AML-193 (cell line): ENCODE data around the gene TSPO.
"Not testable (repeated sequence)": the region's sequence is repeated elsewhere in the genome, so short reads cannot be mapped to it uniquely, and the experiment has no call there.

Experiments
- DNase-seq, 2 experiments: peaks; one replicate each; lab custom pipeline; 2025; lab: John Stamatoyannopoulos, UW

Gene TSPO

DNA sequence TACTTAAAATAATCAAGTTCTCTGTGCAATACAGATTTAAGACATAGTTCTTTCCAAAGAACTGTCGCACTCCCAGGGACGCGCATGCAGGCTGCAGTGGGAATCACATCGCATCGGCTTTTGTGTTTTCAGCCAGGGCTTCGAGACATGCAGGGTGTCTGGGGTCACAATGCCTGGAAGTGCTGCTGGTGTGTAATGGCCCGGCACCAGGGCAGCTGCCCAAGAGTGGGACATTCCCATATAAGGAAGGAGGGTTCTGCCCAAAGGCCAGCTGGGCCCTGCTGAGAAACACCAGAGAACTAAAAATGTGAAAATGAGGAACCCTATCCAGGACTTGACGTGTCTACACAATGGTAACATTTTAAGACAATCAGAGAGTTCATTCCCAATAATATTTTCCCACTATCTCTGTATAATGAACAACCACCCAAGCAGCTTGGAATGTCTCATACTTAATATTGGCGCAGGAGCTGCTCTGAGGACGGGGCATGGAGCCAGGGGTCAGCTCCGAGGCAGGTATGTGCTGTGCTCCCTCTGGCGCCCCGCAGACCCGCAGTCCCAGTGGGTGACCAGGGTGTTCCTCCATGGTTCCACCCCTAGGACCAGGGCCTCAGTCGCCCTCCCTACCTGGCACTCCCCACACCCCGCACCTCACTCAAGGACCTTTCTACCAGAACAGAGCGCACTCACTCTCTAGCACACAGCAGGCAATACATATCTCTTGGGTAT lies 19.4 kb upstream of the TSPO start:
- no peak for DNase-seq

DNA sequence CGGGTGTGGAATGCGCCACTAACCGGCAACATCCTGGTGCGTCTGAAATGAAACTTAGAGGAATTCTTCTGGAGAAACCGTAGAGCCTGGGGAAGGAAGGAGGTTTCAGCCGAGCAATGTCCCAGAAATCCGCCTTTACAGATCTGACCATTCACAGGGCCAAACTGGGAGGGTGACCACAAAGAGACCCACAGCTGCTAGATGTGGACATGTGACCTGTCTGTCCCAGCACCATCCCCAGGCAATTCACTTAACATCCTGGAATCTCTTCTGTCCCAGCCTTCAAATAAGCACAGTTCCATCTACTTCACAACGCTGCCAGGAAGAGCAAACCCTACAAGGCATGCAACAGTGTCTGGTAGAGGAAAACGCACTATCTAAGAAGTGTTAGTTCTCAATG lies 18.0 kb upstream of the TSPO start:
- DNase-seq = no peak

DNA sequence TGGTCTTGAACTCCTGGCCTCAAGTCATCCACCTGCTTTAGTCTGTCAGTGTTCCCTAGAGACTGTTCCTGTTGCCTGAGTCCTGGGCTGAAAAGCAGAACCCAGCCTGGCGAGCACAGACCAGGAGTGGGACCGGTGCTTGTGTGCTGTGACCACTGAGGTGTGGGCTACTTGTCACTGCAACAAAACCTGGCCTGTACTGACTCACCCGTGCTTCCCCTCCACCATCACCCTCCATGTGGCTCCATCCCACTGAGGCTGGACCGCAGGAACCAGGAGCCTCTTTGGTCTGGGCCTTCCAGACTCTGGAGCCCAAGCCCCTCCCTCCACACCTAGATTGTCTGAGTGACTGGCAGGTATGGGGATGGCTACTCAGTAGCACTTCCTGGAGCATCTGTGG lies 16.8 kb upstream of the TSPO start:
- DNase-seq = no peak

DNA sequence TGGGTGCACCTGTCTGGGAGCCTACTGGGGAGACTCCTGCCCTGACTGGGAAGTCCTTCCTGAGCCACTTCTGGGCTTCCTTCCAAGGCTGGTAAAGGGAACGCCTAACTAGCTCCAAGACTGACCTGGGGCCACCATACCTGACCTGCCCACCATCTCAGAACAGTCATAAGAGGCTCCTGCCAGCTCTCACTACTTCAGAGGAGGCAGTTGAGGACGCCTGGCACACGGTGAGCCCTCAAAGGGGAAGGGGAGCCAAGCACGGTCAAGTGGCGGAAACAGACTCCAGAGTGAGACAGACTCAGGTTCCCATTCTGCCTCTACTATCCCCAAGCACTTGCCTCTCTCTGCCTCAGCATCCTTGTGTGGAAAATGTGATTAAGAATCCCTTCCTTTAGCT lies 15.8 kb upstream of the TSPO start:
- no peak for DNase-seq

DNA sequence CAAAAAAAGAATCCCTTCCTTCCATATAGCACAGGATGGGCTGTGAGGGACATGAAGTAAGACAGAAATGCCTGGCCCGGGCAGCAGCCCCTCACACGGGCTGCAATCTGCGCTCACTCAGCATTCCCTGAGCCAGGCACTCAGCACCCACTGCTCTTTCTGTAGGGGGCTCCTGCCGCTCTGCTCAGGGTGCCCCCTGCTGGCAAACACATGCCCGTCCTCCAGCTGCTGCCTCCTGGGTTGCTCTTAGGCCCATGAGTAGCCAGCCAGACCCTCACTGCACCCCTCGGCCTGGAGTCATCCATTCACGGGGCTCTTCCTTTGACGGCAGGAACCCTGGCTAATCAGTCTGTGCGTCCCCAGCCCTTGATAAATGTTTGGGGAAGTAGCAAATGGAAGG lies 15.1 kb upstream of the TSPO start:
- DNase-seq = no peak

DNA sequence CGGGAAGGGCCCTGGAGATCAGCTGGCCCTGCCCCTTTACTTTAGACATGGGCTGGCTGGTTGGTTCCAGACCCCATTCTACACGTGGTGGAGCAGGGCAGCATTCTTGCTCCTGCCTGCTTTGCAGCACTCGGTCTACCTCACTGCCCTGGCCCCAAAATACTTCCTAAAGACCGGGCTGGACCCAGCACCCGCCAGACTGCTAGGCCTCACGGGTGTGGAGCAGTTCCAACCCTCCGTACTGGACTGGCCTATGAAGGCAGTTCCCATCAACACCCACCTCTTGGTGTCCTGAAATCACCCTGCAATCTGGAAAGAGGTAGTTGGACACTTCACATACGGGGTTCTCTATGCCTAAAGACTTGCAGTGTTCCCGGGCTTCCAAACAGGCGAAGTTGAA lies 14.6 kb upstream of the TSPO start:
- no peak for DNase-seq

DNA sequence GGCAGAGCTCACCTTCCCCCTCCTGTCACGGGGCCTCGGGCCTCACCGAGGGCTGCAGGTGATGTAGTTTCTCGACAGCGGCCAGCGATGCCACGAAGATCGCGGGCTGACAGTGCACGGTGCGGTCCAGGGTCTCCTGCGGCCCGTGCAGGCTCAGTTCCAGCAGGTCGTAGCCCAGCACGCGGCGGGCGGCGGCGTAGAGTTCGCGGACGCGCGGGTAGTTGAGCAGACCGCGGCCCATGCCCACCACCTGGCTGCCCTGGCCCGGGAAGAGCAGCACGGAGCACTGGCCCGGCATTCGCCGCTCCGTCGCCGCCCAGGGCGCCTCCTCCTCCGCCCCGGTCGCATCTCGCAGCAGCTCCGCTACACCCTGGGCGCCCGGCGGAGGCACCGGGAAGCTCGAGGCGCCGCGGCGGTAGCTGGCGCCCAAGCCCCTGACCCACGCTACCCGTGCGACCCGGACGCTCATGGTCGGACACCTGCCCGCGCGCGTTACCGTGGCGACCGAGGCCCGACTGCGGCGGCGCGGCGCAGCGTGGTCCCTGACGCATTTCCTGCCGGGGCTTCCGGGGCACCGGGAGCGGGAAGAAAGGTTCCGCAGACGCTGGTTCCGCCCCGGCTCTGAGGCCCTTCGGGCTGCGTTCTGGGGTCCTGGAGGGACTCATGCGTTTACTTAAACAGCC lies 8.3 kb upstream of the TSPO start, which contains the start of gene MCAT:
MCAT (minus strand) TSS at position 519 of the 683 bp plus-strand sequence; CDS start at position 469, 50 bp downstream.
- peak; percentile 57 to 66 for DNase-seq

DNA sequence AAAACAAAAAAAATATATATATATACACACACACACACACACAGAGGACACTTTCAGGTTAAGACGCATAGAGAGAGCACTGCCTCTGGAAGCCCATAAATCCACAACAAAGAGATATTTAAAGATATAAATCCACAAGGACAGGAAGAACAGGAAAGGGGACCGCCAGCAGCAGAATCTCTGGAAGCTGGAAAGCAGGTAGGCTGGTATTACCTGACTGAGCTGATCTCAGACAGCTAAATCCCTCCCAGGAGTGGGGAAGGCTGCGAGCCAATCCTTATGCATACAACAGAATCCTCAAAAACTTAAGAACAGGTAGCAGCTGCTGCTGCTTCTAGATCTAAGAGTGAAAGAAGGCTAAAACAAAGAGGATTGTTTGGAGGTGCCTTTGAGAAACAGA lies 6.4 kb upstream of the TSPO start:
- no peak for DNase-seq

DNA sequence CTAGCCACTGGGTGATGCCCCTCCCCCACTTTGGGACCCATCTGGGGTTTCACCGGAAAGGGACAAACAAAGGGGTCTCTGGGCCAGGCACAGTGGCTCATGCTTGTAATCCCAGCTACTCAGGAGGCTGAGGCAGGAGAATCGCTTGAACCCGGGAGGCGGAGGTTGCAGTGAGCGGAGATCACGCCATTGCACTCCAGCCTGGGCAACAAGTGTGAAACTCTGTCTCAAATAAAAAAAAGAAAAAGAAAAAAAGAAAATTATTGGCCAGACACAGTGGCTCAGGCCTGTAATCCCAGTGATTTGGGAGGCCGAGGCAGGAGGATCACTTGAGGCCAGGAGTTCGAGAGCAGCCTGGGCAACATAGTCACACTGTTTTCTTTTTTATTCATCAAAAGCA lies 6.0 kb upstream of the TSPO start:
- DNase-seq = not testable (repeated sequence)

DNA sequence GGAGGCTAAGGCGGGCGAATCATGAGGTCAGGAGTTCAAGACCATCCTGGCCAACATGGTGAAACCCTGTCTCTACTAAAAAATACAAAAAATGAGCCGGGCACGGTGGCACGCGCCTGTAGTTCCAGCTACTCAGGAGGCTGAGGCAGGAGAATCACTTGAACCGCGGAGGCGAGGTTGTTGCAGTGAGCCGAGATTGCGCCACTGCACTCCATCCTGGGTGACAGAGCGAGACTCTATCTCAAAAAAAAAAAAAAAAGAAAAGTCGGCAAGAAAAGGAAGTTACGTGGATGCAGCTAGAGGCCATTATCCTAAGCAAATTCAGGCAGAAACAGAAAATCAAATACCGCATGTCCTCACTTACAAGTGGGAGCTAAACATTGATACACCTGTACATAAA lies 5.0 kb upstream of the TSPO start:
- peak; percentile 55 to 64 for DNase-seq

DNA sequence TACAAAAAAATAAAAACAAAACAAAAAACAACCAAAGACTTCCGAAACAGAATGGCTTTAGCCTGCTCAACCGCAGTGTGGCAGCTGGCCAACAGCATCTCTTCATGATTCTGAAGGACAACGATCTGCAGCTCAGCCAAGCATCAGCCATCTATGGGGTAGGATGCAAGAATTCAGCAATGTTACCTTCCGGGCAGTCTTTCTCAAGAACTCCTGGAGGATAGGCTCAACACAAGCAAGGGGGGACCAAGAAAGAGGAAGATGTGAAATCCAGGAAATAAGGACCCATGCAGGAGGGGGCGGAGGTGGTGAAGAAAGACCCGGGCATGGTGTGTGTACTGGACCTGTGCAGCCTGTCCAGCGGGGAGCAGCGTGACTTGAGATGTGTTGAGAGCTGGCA lies 3.5 kb upstream of the TSPO start:
- peak; percentile 81 to 91 for DNase-seq

DNA sequence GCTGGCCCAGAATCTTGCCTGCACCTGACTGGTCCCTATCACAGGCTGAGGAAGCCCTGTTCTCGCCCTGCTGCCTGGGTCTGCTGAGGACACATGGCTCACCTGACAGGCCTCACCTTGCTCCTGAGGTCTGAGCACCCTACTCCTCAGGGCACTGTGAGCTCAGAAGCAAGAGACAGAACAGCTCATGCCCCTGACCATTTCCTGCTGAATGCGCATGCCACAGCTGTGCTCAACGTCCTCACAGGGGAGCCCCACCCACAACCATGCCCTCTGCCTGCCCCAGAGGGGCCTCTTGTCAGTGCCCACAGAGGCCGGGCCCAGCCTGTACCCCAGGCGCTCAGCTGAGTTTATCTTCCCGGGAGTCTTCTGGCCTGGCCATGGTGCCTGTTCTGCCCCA lies 2.8 kb upstream of the TSPO start:
- no peak for DNase-seq

DNA sequence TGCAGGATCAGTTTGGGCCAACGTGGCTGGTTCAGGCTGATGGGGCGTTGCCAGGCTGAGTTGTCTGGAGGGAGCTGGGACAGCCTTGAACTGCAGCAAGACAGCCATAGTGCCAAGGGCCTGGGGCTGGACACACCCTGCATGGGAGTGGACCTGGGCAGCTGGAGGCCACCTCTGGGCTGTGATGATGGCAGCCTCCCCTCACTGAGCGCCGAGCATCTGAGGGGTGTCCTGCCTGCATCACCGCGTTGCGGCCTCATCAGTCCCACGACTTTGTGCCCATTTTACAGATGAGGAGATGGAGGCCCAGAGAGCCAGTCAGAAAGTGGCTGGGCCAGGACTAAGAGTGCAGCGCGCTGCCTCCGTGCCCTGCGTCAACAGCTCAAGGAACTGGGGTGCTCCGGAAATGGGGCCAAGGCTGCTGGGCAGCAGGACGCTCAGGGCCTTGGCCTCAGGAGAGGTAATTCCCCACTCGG lies 590 bp upstream of the TSPO start:
- no peak for DNase-seq

DNA sequence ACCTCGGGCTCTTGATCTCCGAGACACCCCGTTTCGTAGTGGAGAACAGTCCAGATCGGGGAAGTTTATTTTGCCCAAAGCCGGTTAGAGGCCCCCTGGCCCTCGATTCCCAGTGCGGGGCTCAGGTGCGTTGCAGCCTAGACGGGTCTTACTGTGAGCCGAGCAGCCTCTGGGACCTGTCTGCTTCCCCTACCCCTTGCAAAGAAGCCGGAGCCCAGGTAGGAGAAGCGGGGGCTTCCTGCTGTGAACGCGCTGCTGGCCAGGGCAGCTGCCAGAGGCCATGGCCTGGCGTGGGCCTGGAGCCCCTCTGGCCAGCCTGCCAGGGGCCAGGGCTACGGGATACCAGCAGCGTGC lies 621 bp downstream of the TSPO start:
- no peak for DNase-seq

DNA sequence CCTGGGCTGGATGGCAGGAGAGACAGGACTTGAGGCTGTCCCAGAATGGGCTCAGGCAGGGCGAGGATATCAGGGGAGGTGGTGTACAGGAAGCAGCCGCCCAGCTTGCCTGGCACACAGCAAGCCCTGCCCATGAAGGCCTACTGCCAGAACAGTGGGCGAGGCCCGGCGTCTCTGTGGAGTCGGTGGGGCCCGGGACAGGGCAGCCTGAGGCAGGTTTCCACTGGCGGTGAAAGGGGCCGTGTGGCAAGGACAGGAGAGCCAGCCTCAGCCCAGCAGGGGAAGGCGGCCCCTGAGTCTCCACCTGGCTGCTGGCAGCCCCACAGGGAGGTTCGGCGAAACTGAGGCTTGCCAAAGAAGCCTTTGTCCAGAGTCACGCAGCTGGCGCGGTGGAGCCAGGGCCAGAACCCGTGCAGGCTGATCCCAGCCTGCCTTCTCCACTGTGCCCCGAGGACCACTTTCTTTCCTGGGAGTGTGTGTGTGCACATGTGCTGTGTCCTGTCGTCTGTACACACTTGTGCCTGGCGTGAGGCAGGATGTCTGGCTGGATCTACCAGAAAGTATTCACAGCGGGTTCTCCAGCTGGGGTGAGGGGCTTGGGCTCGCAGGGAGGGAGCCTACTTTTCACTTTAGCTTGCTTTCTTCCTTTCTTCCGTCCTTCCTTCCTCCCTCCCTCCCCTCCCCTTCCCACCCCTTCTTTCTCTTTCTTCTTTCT lies 1.2 kb downstream of the TSPO start:
- DNase-seq = peak; percentile 36 to 41

DNA sequence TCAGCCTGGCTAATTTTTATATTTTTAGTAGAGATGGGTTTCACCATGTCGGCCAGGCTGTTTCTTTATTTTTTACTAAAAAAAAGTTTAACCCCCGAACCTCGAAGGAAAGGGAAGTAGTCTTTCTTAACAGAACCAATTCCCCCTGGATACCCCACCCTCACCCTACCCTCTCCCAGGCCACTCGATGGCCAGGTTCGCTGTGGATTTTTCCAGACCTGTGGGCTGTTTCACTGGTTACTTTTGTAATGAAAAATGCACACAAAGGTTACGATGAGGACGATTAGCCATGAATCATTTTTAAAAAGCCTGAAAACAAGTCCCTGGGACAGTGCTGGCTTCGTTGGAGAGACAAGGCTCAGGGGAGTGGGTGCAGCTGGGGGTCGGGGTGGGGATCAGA lies 2.5 kb downstream of the TSPO start:
- no peak for DNase-seq

DNA sequence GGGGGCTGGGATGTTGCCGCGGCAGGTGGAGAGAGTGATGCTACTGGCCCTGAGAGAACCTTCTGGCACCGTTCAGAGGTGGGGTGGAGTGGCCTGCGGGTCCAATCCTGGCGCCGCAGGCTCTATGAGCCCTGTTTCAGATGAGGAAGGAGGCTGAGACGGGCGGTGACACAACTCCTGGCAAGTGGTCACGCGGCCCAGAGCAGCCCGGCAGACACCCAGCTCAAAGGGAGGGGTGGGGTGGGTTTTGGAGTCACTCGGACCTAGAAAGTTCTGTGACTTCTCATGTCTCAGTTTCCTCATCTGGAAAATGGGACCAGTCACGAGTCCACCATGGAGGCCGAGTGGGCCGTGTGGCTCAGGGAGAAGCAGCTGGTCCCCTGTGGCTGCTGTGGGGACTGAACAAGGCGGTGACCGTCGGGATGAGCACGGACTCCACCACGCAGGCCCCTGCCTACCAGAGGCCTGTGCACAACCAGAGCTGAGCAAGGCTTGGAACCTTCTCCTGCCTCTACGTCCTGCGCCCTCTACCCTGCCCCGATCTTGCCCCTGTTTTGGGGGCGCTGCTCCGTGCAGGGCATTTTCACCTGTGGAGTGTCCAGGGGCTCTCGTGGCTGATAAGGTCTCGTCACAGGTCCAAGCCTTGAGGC lies 3.7 kb downstream of the TSPO start:
- DNase-seq = no peak

DNA sequence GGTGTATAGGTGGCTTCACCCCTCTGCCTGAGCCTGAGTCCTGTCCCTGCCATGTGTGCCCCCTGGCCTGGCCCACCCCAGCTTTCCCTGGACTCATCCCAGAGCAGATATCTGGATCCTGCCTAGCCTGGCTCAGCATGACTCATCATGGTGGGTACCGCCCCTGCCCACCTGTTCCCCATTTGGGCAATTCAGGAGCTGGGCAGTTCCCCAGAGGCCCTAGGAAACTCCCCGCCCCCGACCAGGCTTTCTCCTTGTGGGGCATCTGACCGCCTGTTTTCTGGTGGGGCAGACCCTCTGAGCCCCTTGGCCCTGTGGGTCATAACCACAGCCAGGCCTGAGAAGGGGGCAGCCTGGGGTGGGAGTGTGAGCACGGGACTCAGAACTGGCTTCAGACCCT lies 4.4 kb downstream of the TSPO start:
- no peak for DNase-seq

DNA sequence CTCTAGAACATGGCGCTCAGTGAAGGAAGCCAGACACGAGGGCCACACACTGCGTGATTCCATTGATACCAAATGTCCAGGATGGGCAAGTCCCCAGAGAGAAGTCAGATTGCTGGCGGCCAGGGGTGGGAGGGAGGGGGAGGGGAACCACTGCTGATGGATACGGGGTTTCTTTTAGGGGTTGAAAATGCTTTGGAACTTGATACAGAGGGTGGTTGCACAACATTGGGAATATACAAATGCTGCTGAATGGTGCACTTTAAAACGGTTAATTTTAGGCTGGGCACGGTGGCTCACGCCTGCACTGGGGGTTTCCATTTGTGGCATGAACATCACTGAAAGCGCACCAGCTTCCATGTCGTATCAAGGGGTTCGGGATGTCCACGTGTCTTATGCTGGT lies 5.1 kb downstream of the TSPO start:
- DNase-seq = no peak

DNA sequence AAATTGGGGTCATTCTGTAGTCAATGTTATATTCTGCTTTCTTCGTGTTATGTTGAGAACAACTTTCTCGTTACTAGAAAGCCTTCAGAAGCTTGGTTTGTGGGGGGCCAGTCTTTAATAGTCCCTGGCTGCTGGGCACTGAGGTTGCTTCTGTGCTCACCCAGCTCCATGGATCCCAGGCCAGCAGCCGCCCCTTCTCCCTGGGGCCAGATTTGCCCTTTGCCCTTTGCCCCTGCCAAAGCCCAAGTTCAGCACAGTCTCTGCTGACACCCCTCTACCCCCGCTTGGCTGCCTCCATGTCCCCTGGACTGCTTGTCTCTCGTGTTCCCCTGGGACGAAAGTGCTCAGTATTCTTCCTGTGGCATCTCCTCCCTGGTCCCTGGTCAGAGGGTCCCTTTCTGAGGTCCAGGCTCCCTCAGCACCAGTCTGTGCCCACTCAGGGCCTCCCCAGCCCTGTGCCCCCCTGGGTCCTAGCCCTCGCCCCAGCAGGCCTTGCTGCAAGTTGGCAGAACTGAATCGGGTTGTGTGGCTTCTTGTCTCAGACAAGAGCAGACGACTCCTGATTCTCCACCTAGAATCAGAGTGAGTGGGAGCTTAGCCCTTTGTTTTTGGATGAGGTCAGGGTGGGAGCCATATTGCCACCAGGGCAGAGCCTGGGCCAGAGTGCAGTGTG lies 6.7 kb downstream of the TSPO start:
- no peak for DNase-seq

DNA sequence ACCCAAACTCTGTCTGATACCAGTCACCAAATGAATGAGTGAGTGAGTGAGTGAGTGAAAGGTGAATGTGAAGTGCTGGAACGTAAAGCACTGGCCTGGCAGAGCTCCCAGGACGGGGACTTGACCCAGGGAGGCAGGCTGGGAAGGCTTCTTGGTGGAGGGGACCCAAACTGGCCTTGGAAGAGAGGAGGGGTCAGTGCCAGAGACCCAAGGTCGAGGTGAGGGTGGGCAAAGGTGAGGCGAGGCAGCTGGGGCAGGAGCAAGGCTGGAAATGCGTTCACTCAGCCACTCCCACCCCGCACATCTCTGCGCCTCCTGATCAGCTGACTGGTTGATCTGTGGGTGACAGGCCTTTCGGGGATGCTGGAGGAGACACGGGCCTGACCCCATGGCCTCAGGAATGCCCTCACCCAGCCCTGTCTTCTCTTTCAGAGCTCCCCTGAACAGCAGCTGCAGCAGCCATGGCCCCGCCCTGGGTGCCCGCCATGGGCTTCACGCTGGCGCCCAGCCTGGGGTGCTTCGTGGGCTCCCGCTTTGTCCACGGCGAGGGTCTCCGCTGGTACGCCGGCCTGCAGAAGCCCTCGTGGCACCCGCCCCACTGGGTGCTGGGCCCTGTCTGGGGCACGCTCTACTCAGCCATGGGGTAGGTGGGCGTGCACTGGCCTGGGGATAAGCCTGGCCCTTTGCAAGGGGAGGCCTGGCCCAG lies 7.6 kb downstream of the TSPO start:
- no peak for DNase-seq
